Measurements from ENCODE around the gene CCDC82.

DNA sequence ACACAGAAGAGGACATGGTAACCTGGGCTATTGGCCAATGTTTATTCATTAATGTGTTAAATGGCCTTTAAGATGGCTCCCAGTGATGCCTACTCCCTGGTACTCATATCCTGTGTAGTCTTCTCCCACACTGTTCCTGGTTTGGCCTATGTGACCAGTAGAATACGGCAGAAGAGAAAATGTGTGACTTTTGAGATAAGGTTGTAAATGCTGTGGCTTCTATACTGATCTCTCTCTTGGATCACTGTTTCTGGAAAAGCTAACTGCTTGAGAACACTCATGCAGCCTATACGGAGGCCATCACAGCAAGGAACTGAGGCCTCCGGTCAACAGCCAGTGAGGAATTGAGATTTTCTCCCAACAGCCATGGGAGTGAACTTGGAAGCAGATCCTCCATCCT is 70.9 kb downstream of the CCDC82 start:
- TF ChIP-seq CTCF (IDR thresholded peaks at IDR 0.05): no peak
- no peak for TF ChIP-seq POLR2A (IDR thresholded peaks at IDR 0.05)

Measured in uterus (tissue), 2 donors.